WERI-Rb-1 (cell line): ENCODE data around the gene LRCH3.

ENCODE experiments used
- DNase-seq: peaks from one replicate; pipeline ENCODE4 v3.0.0-alpha.2; 2020
- H3K27ac ChIP-seq: fragments of 250-450 bp; sonication (Bioruptor Pico); 2 replicates; pipeline ENCODE4 v1.5.1; 2020; ENCODE audit warnings: mild to moderate bottlenecking, moderate library complexity
- H3K27me3 ChIP-seq: fragments of 250-450 bp; sonication (Bioruptor Pico); 2 replicates; pipeline ENCODE4 v1.5.1; 2021; ENCODE audit warnings: mild to moderate bottlenecking, low read depth, moderate library complexity; ENCODE audit not compliant: insufficient read depth, severe bottlenecking
- H3K36me3 ChIP-seq: fragments of 250-450 bp; sonication (Bioruptor Pico); 2 replicates; pipeline ENCODE4 v1.5.1; 2020; ENCODE audit warnings: mild to moderate bottlenecking, moderate library complexity
- H3K4me3 ChIP-seq: 2 replicates; pipeline ENCODE4 v1.5.1; 2011; ENCODE audit warnings: low read depth, mild to moderate bottlenecking, control low read depth, low read length
- H3K9me3 ChIP-seq: fragments of 250-450 bp; sonication (Bioruptor Pico); 2 replicates; pipeline ENCODE4 v1.5.1; 2021; ENCODE audit warnings: mild to moderate bottlenecking, moderate library complexity; ENCODE audit not compliant: severe bottlenecking
- TF ChIP-seq, protein P1 (sequence below): IDR thresholded peaks from 2 replicates; pipeline ENCODE4 v1.5.1; 2011; ENCODE audit warnings: low read depth, mild to moderate bottlenecking, control low read depth, inconsistent platforms, low read length

The LRCH3 gene

DNA sequence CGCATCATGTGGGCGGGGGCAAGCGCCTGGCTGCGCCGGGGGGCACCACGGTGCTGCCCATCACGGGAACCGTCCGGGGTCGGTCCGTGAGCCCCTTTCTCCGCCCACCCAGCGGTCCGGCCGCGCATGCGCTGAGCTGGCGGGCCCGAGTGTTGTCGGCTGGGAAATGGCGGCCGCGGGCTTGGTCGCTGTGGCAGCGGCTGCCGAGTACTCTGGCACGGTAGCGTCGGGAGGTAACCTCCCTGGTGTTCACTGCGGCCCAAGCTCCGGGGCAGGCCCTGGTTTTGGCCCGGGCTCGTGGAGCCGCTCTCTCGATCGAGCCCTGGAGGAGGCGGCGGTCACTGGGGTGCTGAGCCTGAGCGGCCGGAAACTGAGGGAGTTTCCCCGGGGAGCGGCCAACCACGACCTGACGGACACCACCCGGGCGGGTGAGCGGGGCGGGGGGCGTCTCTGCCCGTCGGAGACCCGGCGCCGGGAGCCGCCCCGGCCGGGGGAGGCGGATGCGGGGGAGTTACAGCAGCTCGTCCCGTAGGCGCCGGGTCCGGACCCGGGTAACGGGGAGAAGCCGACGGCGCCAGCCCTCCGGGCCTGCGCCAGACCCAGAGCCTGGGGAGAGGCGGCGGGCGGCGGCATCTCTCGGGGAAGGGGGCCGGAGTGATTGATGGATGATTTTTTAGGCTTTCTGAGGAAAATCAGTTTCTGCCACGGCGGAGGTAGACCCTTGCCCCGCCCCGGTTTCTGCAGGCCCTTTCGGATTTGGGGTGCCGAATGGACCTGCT is at the start of gene LRCH3:
TSS of gene LRCH3 (plus strand) at position 142 of the 779 bp plus-strand sequence. CDS start at position 167, 25 bp downstream.
- Histone ChIP-seq H3K9me3 (no peaks in the 10 kb centered on the region), H3K27ac (peak within 1 kb of the TSS; percentile 90), H3K36me3 (no peaks in the 10 kb centered on the region), H3K27me3 (no peaks in the 10 kb centered on the region), H3K4me3 (peak within 1 kb of the TSS; percentile 74)
- peak; percentile 71 for DNase-seq
- TF ChIP-seq, protein P1, sequence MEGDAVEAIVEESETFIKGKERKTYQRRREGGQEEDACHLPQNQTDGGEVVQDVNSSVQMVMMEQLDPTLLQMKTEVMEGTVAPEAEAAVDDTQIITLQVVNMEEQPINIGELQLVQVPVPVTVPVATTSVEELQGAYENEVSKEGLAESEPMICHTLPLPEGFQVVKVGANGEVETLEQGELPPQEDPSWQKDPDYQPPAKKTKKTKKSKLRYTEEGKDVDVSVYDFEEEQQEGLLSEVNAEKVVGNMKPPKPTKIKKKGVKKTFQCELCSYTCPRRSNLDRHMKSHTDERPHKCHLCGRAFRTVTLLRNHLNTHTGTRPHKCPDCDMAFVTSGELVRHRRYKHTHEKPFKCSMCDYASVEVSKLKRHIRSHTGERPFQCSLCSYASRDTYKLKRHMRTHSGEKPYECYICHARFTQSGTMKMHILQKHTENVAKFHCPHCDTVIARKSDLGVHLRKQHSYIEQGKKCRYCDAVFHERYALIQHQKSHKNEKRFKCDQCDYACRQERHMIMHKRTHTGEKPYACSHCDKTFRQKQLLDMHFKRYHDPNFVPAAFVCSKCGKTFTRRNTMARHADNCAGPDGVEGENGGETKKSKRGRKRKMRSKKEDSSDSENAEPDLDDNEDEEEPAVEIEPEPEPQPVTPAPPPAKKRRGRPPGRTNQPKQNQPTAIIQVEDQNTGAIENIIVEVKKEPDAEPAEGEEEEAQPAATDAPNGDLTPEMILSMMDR: no peak

DNA sequence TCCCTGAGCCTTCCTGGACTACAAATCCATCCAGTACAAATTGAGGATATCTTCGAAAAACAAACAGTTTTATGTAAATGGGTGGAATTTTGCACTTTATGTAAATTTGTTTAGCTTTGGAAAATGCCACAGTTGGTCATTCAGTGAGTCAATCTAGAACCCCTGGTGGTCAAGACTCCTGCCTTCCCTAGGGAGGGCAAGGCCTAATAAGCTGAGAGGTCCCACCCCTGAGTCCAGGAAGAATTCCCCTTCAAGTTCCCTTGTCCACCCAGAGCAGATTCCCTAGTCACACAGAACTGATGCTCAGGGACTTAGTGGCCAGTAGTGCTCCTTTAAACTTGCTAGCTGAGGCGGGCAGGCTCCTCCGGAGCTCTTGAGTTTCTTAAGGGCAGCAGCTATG is 48.3 kb upstream of the LRCH3 start:
- Histone ChIP-seq H3K27ac (no peak overlapping the region), H3K27me3 (no peaks in the 10 kb centered on the region), H3K36me3 (no peaks in the 10 kb centered on the region), H3K4me3 (no peak overlapping the region), H3K9me3 (no peaks in the 10 kb centered on the region)
- DNase-seq: no peak
- TF ChIP-seq, protein P1: no peak

DNA sequence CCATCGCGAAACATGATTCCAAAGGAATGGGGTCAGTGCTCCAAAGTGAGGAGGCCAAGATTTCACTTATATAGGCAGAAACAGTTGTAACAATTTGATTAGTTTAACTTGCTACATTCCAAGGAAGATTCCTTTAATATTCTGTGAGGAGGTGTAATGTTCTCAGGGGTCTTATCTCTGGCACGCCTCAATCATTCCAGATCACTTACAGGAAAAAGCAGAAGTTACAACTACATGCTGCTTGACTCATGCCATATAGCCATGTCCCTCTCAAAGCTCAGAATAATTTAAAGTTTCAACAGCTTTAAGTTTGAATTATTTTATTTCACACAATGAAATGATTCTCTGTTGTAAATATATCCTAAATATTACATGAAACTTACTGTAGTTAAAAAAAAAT is 44.8 kb upstream of the LRCH3 start:
- H3K4me3 ChIP-seq: no peak overlapping the region
- DNase-seq: no peak
- TF ChIP-seq, protein P1: no peak
- H3K27ac ChIP-seq: no peak overlapping the region
- no peaks in the 10 kb centered on the region for H3K27me3 ChIP-seq
- no peaks in the 10 kb centered on the region for H3K36me3 ChIP-seq
- H3K9me3 ChIP-seq: no peaks in the 10 kb centered on the region

DNA sequence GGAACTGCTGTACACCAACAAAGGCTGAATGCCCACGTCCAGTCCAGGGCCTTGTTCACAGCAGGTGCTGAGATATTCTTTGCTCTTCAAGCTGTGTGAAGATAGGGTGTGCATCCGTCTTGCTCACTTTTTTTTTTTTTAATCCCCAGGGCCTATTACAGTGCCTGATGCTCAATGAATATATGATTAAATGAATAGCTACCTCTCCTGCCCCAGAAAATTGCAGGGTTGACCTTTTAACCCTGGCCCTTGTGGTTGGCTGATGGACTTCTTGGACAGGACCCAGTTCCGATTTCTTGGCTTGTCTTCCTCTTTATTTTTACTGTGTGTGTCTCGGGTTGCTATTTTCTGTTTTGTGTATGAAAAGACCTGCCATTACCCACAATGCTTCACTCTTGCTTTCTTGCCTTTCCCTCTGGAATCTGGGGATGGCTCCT is 44.2 kb upstream of the LRCH3 start:
- H3K36me3 ChIP-seq: no peaks in the 10 kb centered on the region
- H3K9me3 ChIP-seq: no peaks in the 10 kb centered on the region
- H3K4me3 ChIP-seq: no peak overlapping the region
- H3K27ac ChIP-seq: no peak overlapping the region
- TF ChIP-seq, protein P1: no peak
- H3K27me3 ChIP-seq: no peaks in the 10 kb centered on the region
- no peak for DNase-seq

DNA sequence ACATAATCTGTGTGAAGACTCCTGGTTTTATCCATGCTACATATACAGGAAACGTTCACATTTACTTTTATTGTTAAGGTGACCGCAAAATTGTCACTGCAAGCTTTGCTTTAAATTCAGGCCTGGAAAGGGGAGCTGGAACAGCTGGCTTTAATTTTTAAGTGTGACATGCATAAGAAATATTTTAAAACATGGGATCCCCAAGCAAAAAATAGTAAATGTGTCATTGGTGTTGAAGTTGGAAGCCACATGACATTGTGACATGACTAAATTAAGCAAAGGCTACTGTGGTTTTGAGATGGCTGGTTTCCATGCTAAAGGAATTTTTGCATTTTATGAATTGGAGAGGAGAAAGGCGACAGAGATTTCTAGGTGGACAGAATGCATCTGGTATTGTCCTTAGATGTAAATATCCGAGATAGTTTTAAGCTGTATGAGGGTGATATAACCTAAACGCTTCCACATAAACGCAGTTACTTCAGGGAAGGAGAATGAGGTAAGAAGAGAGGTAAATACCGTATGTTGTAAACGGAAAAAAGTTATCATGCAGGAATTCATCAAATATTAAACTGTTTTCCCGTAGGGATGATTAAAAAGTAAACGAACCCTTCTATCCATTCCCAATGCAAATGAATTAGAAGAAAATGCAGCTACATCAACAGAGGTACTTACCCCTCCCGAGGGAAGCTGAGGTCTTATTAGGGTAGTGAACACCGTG is 42.3 kb upstream of the LRCH3 start:
- no peak overlapping the region for H3K27ac ChIP-seq
- no peaks in the 10 kb centered on the region for H3K9me3 ChIP-seq
- H3K4me3 ChIP-seq: peak overlapping the region; percentile 39
- TF ChIP-seq, protein P1: no peak
- H3K36me3 ChIP-seq: no peaks in the 10 kb centered on the region
- no peaks in the 10 kb centered on the region for H3K27me3 ChIP-seq
- no peak for DNase-seq
